ENCODE results near the gene TAPBP. TPM values are rescaled to one million over a fixed set of nuclear protein-coding genes. Genes with fewer than 3 reads are reported as not detected.

Gene TAPBP
- total and polyA plus RNA-seq, 3 experiments from 2014 or later = 211 to 500 (median 213) TPM

- Histone ChIP-seq H3K27ac (ENCODE audit: low read depth, low read length) (no peak overlapping the region), H3K27me3 (ENCODE audit: insufficient read depth, low read length, poor library complexity, severe bottlenecking) (no peaks in the 10 kb centered on the region), H3K36me3 (ENCODE audit: insufficient read depth, low read length) (no peaks in the 10 kb centered on the region), H3K9me3 (ENCODE audit: low read length) (no peaks in the 10 kb centered on the region), H3K4me3 (ENCODE audit: low read length) (no peak overlapping the region), H3K4me1 (ENCODE audit: insufficient read depth, low read length) (no peaks in the 10 kb centered on the region)
- peaks cover 4 to 7% (median 5%) of the 10 kb centered on the region in 3 donors for H3K4me1 Mint-ChIP-seq
- ChIA-PET POLR2A (no interaction called here), CTCF (no interaction called here)
- no peaks in the 10 kb centered on the region for H3K36me3 Mint-ChIP-seq
- no peak for DNase-seq
- H3K4me3 Mint-ChIP-seq = no peak overlapping the region
- no peak overlapping the region for H3K27ac Mint-ChIP-seq
- no peaks in the 10 kb centered on the region for H3K9me3 Mint-ChIP-seq
- peaks cover 0 to 3% of the 10 kb centered on the region in 2 donors for H3K27me3 Mint-ChIP-seq
These were observed 16.9 kb upstream of the TAPBP start for GRCh38 chr6:33330736-33331135.

- Mint-ChIP-seq H3K4me3 (peak overlapping the region in 1 of 7 donors; percentile 16), H3K4me1 (peaks cover 3 to 4% (median 4%) of the 10 kb centered on the region in 3 donors), H3K9me3 (no peaks in the 10 kb centered on the region), H3K27me3 (peaks cover 0 to 3% of the 10 kb centered on the region in 2 donors), H3K27ac (peak overlapping the region in 1 of 8 donors; percentile 47), H3K36me3 (no peaks in the 10 kb centered on the region)
- Histone ChIP-seq H3K27me3 (ENCODE audit: insufficient read depth, low read length, poor library complexity, severe bottlenecking) (no peaks in the 10 kb centered on the region), H3K9me3 (ENCODE audit: low read length) (no peaks in the 10 kb centered on the region), H3K36me3 (ENCODE audit: insufficient read depth, low read length) (no peaks in the 10 kb centered on the region), H3K4me3 (ENCODE audit: low read length) (no peak overlapping the region), H3K27ac (ENCODE audit: low read depth, low read length) (no peak overlapping the region), H3K4me1 (ENCODE audit: insufficient read depth, low read length) (peaks cover 4% of the 10 kb centered on the region)
- CTCF ChIA-PET = interaction anchor here (0.9 kb wide), 1 partner anchor 17 kb away, joined by 3 read pairs; no protein-coding TSS in a partner anchor
- DNase-seq = no peak
- POLR2A ChIA-PET = no interaction called here
These were observed 15.2 kb upstream of the TAPBP start for GRCh38 chr6:33329058-33329457.

GRCh38 chr6:33324125-33324524 is 10.2 kb upstream of the TAPBP start:
- H3K9me3 ChIP-seq (ENCODE audit: low read length) = no peaks in the 10 kb centered on the region
- ChIA-PET POLR2A (interaction anchor here (0.7 kb wide), 1 partner anchor 25 kb away, joined by 6 read pairs; no protein-coding TSS in a partner anchor), CTCF (interaction anchor here (0.7 to 1.7 kb wide), 3 partner anchors 25 to 175 kb away, joined by 3 read pairs; partner anchors contain the start of gene B3GALT4)
- peak overlapping the region; percentile 88 for H3K4me3 ChIP-seq (ENCODE audit: low read length)
- no peak overlapping the region for H3K27ac ChIP-seq (ENCODE audit: low read depth, low read length)
- H3K4me1 ChIP-seq (ENCODE audit: insufficient read depth, low read length) = peaks cover 39% of the 10 kb centered on the region
- Mint-ChIP-seq H3K9me3 (no peaks in the 10 kb centered on the region), H3K4me3 (peak overlapping the region; percentile 91 to 100 (median 100)), H3K4me1 (peaks cover 42 to 51% (median 47%) of the 10 kb centered on the region in 3 donors), H3K36me3 (peaks cover 9 to 40% (median 12%) of the 10 kb centered on the region in 3 donors), H3K27me3 (no peaks in the 10 kb centered on the region), H3K27ac (peak overlapping the region; percentile 88 to 99 (median 98))
- H3K36me3 ChIP-seq (ENCODE audit: insufficient read depth, low read length) = peaks cover 26% of the 10 kb centered on the region
- H3K27me3 ChIP-seq (ENCODE audit: insufficient read depth, low read length, poor library complexity, severe bottlenecking) = no peaks in the 10 kb centered on the region
- DNase-seq = no peak

GRCh38 chr6:33323623-33323948 is 9.7 kb upstream of the TAPBP start:
- H3K4me1 Mint-ChIP-seq = peaks cover 47 to 56% (median 53%) of the 10 kb centered on the region in 3 donors
- H3K27me3 Mint-ChIP-seq = no peaks in the 10 kb centered on the region
- Histone ChIP-seq H3K36me3 (ENCODE audit: insufficient read depth, low read length) (peaks cover 31% of the 10 kb centered on the region), H3K27me3 (ENCODE audit: insufficient read depth, low read length, poor library complexity, severe bottlenecking) (no peaks in the 10 kb centered on the region), H3K4me1 (ENCODE audit: insufficient read depth, low read length) (peaks cover 44% of the 10 kb centered on the region), H3K27ac (ENCODE audit: low read depth, low read length) (peak overlapping the region; percentile 91), H3K9me3 (ENCODE audit: low read length) (no peaks in the 10 kb centered on the region), H3K4me3 (ENCODE audit: low read length) (peak overlapping the region; percentile 88)
- no peak for DNase-seq
- H3K36me3 Mint-ChIP-seq = peaks cover 12 to 46% (median 13%) of the 10 kb centered on the region in 3 donors
- H3K4me3 Mint-ChIP-seq = peak overlapping the region; percentile 91 to 100 (median 100)
- ChIA-PET CTCF (interaction anchor here (1.5 kb wide), 1 partner anchor 24 kb away, joined by 3 read pairs; no protein-coding TSS in a partner anchor), POLR2A (no interaction called here)
- H3K9me3 Mint-ChIP-seq = no peaks in the 10 kb centered on the region
- peak overlapping the region; percentile 88 to 99 (median 98) for H3K27ac Mint-ChIP-seq

- H3K4me1 Mint-ChIP-seq = peaks cover 66 to 77% (median 70%) of the 10 kb centered on the region in 3 donors
These were observed 7.3 kb upstream of the TAPBP start for GRCh38 chr6:33321227-33321626.

GRCh38 chr6:33320315-33321181 is 6.7 kb upstream of the TAPBP start:
- H3K4me1 Mint-ChIP-seq = peaks cover 68 to 84% (median 71%) of the 10 kb centered on the region in 3 donors
- peaks cover 0 to 3% of the 10 kb centered on the region in 2 donors for H3K27me3 Mint-ChIP-seq
- peaks cover 38% of the 10 kb centered on the region for H3K36me3 ChIP-seq (ENCODE audit: insufficient read depth, low read length)
- H3K4me1 ChIP-seq (ENCODE audit: insufficient read depth, low read length) = peaks cover 64% of the 10 kb centered on the region
- ChIA-PET CTCF (interaction anchor here (1.0 kb wide), 1 partner anchor 43 kb away, joined by 3 read pairs; the partner anchor contains the start of gene B3GALT4), POLR2A (interaction anchor here (0.7 kb wide), 1 partner anchor 39 kb away, joined by 5 read pairs; no protein-coding TSS in a partner anchor)
- peak overlapping the region; percentile 34 to 99 (median 80) for H3K27ac Mint-ChIP-seq
- H3K36me3 Mint-ChIP-seq = peaks cover 14 to 59% (median 15%) of the 10 kb centered on the region in 3 donors
- H3K27me3 ChIP-seq (ENCODE audit: insufficient read depth, low read length, poor library complexity, severe bottlenecking) = no peaks in the 10 kb centered on the region
- H3K9me3 ChIP-seq (ENCODE audit: low read length) = no peaks in the 10 kb centered on the region
- peak overlapping the region; percentile 78 to 100 (median 97) for H3K4me3 Mint-ChIP-seq
- H3K4me3 ChIP-seq (ENCODE audit: low read length) = peak overlapping the region; percentile 40
- no peak for DNase-seq
- peak overlapping the region; percentile 18 for H3K27ac ChIP-seq (ENCODE audit: low read depth, low read length)
- H3K9me3 Mint-ChIP-seq = no peaks in the 10 kb centered on the region

More at GRCh38 chr6:33321227-33321626, 7.3 kb upstream of the TAPBP start:
- H3K9me3 Mint-ChIP-seq = no peaks in the 10 kb centered on the region
- H3K27ac Mint-ChIP-seq = peak overlapping the region in 7 of 8 donors; percentile 10 to 99 (median 94)
- peak overlapping the region; percentile 88 for H3K4me3 ChIP-seq (ENCODE audit: low read length)
- H3K27ac ChIP-seq (ENCODE audit: low read depth, low read length) = no peak overlapping the region
- DNase-seq = no peak
- no peaks in the 10 kb centered on the region for H3K27me3 ChIP-seq (ENCODE audit: insufficient read depth, low read length, poor library complexity, severe bottlenecking)
- CTCF ChIA-PET = no interaction called here
- peaks cover 14 to 59% (median 15%) of the 10 kb centered on the region in 3 donors for H3K36me3 Mint-ChIP-seq
- POLR2A ChIA-PET = interaction anchor here (0.5 to 0.7 kb wide), 2 partner anchors 26 to 40 kb away, joined by 3 to 5 read pairs; no protein-coding TSS in a partner anchor
- peak overlapping the region; percentile 79 to 100 (median 97) for H3K4me3 Mint-ChIP-seq
- peaks cover 61% of the 10 kb centered on the region for H3K4me1 ChIP-seq (ENCODE audit: insufficient read depth, low read length)
- peaks cover 0 to 3% of the 10 kb centered on the region in 2 donors for H3K27me3 Mint-ChIP-seq
- H3K9me3 ChIP-seq (ENCODE audit: low read length) = no peaks in the 10 kb centered on the region
- peaks cover 36% of the 10 kb centered on the region for H3K36me3 ChIP-seq (ENCODE audit: insufficient read depth, low read length)

GRCh38 chr6:33319939-33320314 is 6.0 kb upstream of the TAPBP start:
- H3K27me3 Mint-ChIP-seq = peaks cover 0 to 3% of the 10 kb centered on the region in 2 donors
- Histone ChIP-seq H3K4me1 (ENCODE audit: insufficient read depth, low read length) (peaks cover 70% of the 10 kb centered on the region), H3K9me3 (ENCODE audit: low read length) (no peaks in the 10 kb centered on the region), H3K4me3 (ENCODE audit: low read length) (no peak overlapping the region), H3K27me3 (ENCODE audit: insufficient read depth, low read length, poor library complexity, severe bottlenecking) (no peaks in the 10 kb centered on the region), H3K36me3 (ENCODE audit: insufficient read depth, low read length) (peaks cover 38% of the 10 kb centered on the region), H3K27ac (ENCODE audit: low read depth, low read length) (peak overlapping the region; percentile 18)
- peaks cover 71 to 90% (median 76%) of the 10 kb centered on the region in 3 donors for H3K4me1 Mint-ChIP-seq
- DNase-seq = no peak
- ChIA-PET POLR2A (interaction anchor here (0.6 kb wide), 1 partner anchor 22 kb away, joined by 4 read pairs; no protein-coding TSS in a partner anchor), CTCF (interaction anchor here (1.0 to 4.4 kb wide), 3 partner anchors 25 to 76 kb away, joined by 3 to 52 read pairs (median 3); partner anchors contain the start of gene B3GALT4)
- peak overlapping the region in 5 of 8 donors; percentile 51 to 95 (median 90) for H3K27ac Mint-ChIP-seq
- peaks cover 14 to 59% (median 15%) of the 10 kb centered on the region in 3 donors for H3K36me3 Mint-ChIP-seq
- no peaks in the 10 kb centered on the region for H3K9me3 Mint-ChIP-seq
- peak overlapping the region; percentile 43 to 100 (median 94) for H3K4me3 Mint-ChIP-seq

Data from CD8-positive, alpha-beta memory T cell (primary cell).